ENCODE measurements around the gene KCP. TPM values are rescaled to one million over a fixed set of nuclear protein-coding genes. Genes with fewer than 3 reads are reported as not detected.
A peak's percentile ranks its signal among the peaks of the same experiment; 100 is the strongest.

KCP gene
- total RNA-seq, 8 experiments from 2014 or later, result 0.22 to 1.5 (median 0.32) TPM

DNA sequence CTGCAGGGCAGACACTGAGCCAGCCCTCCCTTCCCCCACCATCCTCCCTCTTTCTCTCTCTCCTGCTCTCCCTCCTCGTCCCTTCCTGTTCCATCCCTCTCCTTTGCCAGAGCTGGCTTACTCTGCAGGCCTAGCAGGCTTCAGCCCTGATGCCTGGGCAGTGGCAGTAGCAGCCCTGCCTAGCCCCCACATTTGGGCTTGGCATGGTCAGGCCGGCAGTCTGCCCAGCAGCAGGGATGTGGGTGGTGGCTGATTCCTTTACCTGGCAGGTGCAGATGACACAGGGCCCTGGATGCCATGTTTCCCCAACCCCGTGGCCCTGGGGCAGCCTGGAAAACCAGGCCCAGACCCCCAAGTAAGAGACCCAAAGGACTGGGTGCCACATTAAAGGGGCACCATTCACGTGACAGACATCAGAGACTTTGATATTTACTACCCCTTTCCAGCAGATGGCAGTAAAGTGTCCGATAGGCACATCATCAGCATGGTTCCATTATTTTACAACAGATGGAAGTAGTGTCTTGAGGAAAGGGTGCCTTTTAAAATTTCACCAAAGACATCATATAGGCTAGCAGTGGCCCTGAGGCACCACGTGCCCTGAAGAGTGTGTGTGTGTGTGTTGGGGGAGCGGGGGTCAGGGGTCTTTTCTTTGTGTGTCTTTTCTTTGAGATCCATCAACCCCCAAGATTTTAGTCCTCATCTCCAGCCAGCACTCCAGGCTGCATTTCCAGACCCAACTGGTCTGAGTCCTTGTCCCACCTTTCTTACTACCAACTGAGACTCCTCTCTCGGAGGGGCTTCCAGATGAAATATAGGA lies 5.9 kb downstream of the KCP start:
- Histone ChIP-seq H3K27ac (no peak overlapping the region), H3K4me1 (replicated peaks in 1 of 2) (peaks cover 0 to 7% of the 10 kb centered on the region in 2 donors), H3K4me3 (no peak overlapping the region)
- peak in 6 of 8 experiments; percentile 17 to 83 (median 30) for ATAC-seq (replicated peaks in 6 of 8)
- in situ Hi-C loops (cut with MboI; ENCODE audit: low pct_unique_long_range_greater_than_20kb in 2 of 9, low sequenced_read_pairs in 9 of 9, unreplicated experiment in 9 of 9), result loop anchor here in 1 of 9 experiments (25.0 kb wide), 1 partner anchor 183 kb away; no protein-coding TSS in a partner anchor
- WGBS, 10 experiments, result 17 to 86% (median 64%) methylated on average over 1 to 4 of the region's 8 CpGs; no CpG with 5 or more reads in 5 of the 10 experiments

DNA sequence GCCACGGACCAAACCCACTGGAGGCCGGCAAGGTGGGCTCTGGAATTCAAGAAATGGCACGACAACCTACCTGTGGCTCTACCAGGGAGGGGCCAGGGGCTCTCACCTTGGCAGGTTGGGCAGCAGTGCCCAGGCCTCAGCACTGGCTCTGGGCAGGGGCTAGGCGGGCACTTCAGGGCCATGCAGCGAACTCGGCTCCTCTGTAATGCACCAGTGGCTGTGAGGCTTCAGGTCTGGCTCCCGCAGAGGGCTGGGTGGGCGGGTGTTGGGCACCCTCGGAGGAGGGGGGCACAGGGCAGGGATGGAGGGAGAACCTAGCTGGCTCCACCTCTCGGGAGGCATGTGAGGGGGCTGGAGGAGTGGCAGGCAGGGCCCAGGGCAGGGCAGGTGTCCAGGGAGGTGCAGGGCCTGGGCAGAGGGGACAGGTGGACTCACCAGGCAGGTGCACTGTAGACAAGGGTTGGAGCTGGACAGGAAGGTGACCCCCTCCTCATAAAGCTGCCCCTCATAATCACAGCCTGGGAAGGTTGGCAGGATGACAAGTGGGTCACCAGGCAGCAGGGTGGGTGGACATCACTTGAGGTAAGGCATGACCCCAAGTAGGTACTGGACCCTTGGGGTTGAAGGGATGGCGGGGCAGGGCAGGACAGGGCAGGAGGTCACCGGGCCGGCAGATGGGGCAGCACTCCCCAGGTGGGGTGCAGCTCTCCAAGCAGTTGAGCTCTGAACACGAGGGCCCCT lies 6.7 kb downstream of the KCP start:
- no peak overlapping the region for H3K4me3 ChIP-seq
- ATAC-seq (replicated peaks in 6 of 8), result peak in 4 of 8 experiments; percentile 7 to 25 (median 20)
- WGBS, 10 experiments, result 41 to 81% (median 80%) methylated on average over 1 to 3 of the region's 14 CpGs; no CpG with 5 or more reads in 7 of the 10 experiments
- H3K4me1 ChIP-seq (replicated peaks in 1 of 2), result no peaks in the 10 kb centered on the region
- no peak overlapping the region for H3K27ac ChIP-seq
- in situ Hi-C loops (cut with MboI; ENCODE audit: low pct_unique_long_range_greater_than_20kb in 2 of 9, low sequenced_read_pairs in 9 of 9, unreplicated experiment in 9 of 9), result loop anchor here in 1 of 9 experiments (25.0 kb wide), 1 partner anchor 184 kb away; no protein-coding TSS in a partner anchor

DNA sequence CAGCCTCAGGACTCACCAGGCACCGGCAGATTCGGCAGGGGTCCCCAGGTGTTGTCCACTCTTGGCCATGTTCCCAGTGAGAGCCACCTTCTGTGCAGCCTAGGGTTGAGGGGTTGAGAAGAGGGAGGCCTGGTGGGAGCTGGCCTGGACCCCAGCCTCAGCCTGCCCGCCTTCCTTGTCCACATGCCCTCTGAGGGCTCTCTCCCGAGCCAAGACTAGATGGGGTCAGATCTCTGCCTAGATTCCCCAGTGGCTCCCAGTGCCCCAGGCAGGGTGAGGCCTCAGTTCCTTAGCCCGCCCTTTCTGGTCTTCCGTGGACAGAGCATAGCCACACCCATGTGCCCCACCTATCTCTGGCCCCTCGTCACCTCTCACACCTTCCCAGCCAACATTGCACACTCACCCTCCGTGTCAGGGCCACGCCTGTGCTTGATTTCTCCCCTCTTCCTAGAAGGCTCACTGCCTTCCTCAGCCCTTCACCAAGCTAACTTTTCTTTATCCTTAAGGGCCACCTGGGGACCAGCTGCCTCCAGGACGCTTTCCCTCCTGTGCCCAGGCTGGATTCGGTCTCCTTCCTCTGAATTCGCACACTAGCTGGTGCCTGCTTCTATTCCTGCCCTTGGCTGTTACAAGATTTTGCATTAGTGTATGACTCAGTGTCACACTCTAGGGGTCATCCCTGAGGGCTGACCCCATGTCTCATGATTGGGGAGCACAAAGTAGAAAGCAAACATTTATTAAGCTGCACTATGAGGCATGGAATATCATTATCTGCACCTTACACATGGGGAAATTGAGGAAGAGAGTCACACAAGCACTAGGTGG lies 7.5 kb downstream of the KCP start:
- Histone ChIP-seq H3K4me1 (replicated peaks in 1 of 2) (no peaks in the 10 kb centered on the region), H3K4me3 (no peak overlapping the region), H3K27ac (no peak overlapping the region)
- in situ Hi-C loops (cut with MboI; ENCODE audit: low pct_unique_long_range_greater_than_20kb in 2 of 9, low sequenced_read_pairs in 9 of 9, unreplicated experiment in 9 of 9), result loop anchor here in 1 of 9 experiments (25.0 kb wide), 1 partner anchor 184 kb away; no protein-coding TSS in a partner anchor
- 27 to 100% (median 72%) methylated on average over 1 to 6 of the region's 12 CpGs; no CpG with 5 or more reads in 3 of the 10 experiments for WGBS, 10 experiments
- peak; percentile 34 to 77 (median 58) for ATAC-seq (replicated peaks in 6 of 8)

DNA sequence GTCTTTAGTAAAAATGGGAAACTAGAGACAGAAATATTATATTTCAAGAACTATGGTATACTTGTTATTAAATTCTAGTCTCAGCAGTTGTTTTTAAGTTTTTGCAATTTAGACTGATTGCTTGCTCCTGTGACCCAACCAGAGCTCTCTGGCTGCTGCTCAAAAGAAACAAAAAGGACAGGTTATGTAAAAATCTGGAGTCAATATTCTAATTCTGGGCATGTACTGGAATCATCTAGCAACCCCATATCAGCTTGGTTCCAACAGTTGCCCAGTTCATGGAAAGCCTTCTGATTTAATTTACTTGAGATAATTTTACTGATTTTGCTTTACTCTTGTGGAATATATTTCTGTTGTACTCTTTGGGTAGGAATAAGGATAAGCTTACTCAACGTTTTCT lies 10.3 kb downstream of the KCP start:
- WGBS, 10 experiments, result 0 to 57% (median 30%) methylated on average over 1 of the region's 1 CpG; no CpG with 5 or more reads in 1 of the 10 experiments
- ATAC-seq (replicated peaks in 6 of 8), result no peak
- in situ Hi-C loops (cut with MboI; ENCODE audit: low pct_unique_long_range_greater_than_20kb in 2 of 9, low sequenced_read_pairs in 9 of 9, unreplicated experiment in 9 of 9), result loop anchor here in 1 of 9 experiments (25.0 kb wide), 1 partner anchor 187 kb away; no protein-coding TSS in a partner anchor
- H3K4me3 ChIP-seq, result no peak overlapping the region
- H3K4me1 ChIP-seq (replicated peaks in 1 of 2), result no peaks in the 10 kb centered on the region
- no peak overlapping the region for H3K27ac ChIP-seq

DNA sequence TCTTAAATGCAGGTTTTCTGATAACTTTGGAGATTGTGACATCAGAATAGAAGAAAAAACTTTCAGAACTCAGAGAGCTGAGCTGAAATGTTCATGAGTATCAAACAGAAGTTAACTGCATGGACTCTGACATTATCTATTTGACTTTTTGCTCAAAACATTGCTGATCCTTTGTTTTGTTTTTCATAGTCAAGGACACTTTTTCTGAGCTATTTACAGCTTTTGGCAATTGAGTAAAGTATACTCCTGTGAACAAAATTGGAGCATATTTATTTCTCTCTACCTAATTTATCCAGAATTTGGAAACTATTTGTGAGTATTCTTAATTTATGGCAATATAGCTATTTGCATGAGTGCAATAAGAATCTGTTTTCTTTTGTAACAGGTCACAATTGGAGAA lies 11.1 kb downstream of the KCP start:
- Histone ChIP-seq H3K4me1 (replicated peaks in 1 of 2) (no peaks in the 10 kb centered on the region), H3K27ac (no peak overlapping the region), H3K4me3 (no peak overlapping the region)
- ATAC-seq (replicated peaks in 6 of 8), result no peak
- in situ Hi-C loops (cut with MboI; ENCODE audit: low pct_unique_long_range_greater_than_20kb in 2 of 9, low sequenced_read_pairs in 9 of 9, unreplicated experiment in 9 of 9), result loop anchor here in 5 of 9 experiments (25.0 kb wide), 4 partner anchors 287 to 487 kb away; partner anchors contain the start of genes HILPDA (in 1 of the 5) and IMPDH1 (in 1 of the 5)

DNA sequence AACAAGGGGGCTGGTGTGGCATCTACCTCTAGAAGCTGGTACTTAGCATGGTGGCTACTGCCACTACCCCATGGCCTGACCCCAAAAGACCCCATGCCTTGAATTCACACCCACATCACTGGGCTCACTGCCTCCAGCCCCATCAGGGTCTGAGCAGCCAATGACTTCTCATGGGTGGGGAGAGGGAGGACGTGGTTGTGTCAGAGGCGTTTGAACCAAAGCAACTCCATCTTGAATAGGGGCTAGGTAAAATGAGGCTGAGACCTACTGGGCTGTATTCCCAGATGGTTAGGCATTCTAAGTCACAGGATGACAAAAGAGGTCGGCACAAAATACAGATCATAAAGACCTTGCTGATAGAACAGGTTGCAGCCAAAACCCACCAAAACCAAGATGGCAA lies 15.2 kb downstream of the KCP start:
- Histone ChIP-seq H3K4me1 (replicated peaks in 1 of 2) (no peaks in the 10 kb centered on the region), H3K4me3 (no peak overlapping the region), H3K27ac (no peak overlapping the region)
- in situ Hi-C loops (cut with MboI; ENCODE audit: low pct_unique_long_range_greater_than_20kb in 2 of 9, low sequenced_read_pairs in 9 of 9, unreplicated experiment in 9 of 9), result loop anchor here in 5 of 9 experiments (25.0 kb wide), 4 partner anchors 283 to 483 kb away; partner anchors contain the start of genes HILPDA (in 1 of the 5) and IMPDH1 (in 1 of the 5)
- 22 to 84% (median 57%) methylated on average over 1 to 3 of the region's 3 CpGs; no CpG with 5 or more reads in 4 of the 10 experiments for WGBS, 10 experiments
- ATAC-seq (replicated peaks in 6 of 8), result no peak

DNA sequence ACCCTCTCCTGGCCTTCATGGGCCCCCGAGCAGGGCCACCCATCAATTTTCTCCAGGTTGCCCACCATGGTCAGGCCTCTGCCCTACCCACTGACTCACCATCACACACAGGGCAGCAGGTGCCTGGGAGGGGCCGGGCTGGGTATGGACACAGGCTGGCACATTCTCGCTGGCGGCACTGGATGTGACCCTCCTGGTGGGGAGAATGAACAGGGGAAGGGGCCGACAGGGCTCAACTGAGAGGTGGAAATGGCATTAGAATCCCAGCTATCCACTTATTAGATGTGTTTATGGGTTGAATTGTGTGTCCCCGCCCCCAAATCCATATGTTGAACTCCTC lies 16.4 kb downstream of the KCP start:
- H3K27ac ChIP-seq, result no peak overlapping the region
- H3K4me1 ChIP-seq (replicated peaks in 1 of 2), result no peaks in the 10 kb centered on the region
- H3K4me3 ChIP-seq, result no peak overlapping the region
- WGBS, 10 experiments, result 100% methylated on average over 1 to 2 of the region's 6 CpGs; no CpG with 5 or more reads in 8 of the 10 experiments
- in situ Hi-C loops (cut with MboI; ENCODE audit: low pct_unique_long_range_greater_than_20kb in 2 of 9, low sequenced_read_pairs in 9 of 9, unreplicated experiment in 9 of 9), result loop anchor here in 5 of 9 experiments (25.0 kb wide), 4 partner anchors 282 to 482 kb away; partner anchors contain the start of genes HILPDA (in 1 of the 5) and IMPDH1 (in 1 of the 5)
- no peak for ATAC-seq (replicated peaks in 6 of 8)

DNA sequence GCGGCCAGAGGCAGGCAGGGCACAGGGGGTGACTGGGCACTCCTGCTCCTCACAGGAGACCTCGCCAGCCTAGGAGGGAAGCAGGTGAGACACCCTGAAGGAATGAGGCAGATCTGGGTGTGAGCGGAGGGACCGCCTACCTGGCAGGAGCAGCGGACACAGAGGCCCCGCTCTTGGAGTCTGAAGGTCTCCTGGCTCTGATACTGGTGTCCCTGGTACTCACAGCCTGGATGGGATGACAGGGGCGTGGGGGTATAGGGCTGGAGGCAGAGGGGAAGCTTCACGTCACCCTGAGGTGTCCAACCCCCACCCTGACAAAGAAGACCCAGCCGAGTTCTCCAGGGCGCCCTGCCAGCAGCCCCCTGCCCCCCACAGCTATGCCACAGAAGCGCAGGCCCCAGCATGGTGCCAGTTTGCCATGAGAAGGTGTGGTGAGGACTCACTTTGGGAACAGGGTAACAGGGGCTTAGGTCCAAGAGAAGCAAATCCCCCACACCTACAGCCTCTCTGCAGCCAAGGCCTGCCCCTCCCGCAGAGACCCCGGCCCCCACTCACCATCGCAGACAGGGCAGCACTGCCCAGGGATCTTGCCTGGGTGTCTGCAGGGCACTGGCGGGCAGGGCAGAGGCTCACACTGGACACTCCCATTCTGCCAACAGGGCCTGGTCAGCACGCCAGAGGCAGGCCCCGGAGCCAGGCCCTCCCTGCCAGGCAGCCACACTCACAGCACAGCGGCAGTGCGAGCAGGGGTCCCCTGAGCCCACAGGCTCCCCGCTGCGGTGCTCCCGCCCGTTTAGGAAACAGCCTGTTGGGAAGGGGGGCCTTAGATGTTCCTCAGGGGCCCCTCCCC lies 17.0 kb downstream of the KCP start:
- no CpG with 5 or more reads among the region's 23 CpGs for WGBS, 10 experiments
- Histone ChIP-seq H3K4me1 (replicated peaks in 1 of 2) (no peaks in the 10 kb centered on the region), H3K4me3 (no peak overlapping the region), H3K27ac (no peak overlapping the region)
- ATAC-seq (replicated peaks in 6 of 8), result peak in 2 of 8 experiments; percentile 15 to 18
- in situ Hi-C loops (cut with MboI; ENCODE audit: low pct_unique_long_range_greater_than_20kb in 2 of 9, low sequenced_read_pairs in 9 of 9, unreplicated experiment in 9 of 9), result loop anchor here in 5 of 9 experiments (25.0 kb wide), 4 partner anchors 281 to 481 kb away; partner anchors contain the start of genes HILPDA (in 1 of the 5) and IMPDH1 (in 1 of the 5)

DNA sequence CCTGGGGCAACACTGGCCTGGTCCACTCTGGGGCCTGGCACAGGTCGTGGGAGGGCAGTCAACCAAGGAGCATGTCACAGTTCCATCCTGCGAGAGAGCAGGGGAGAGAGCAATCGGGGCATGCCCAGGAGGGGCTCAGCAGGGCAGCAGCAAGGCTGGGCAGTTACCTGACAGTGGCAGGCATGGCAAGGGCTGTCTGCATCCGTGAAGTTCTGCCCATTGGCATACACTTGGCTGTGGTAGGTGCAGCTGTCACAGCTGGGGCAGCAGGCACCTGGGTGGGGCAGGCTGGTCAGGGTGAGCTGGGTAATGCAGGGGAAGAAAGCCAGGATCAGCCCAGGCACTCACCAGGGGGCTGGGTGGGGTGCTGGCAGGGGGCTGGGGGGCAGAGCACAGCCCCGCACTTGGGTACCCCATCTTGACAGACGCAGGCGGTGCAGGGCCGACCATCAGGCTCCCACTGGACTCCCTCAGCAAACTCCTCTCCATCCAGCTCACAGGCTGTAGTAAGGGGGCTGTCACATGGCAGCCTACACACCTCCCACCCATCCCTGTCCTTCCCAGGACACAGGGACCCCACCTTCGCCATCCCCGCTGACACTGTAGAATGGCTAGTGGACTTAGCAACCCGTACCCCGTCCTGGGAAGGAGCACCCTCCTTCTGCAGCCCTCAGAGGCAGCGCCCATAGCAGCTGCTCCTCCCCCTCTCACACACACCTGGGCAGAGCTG lies 17.8 kb downstream of the KCP start:
- ATAC-seq (replicated peaks in 6 of 8), result no peak
- in situ Hi-C loops (cut with MboI; ENCODE audit: low pct_unique_long_range_greater_than_20kb in 2 of 9, low sequenced_read_pairs in 9 of 9, unreplicated experiment in 9 of 9), result loop anchor here in 5 of 9 experiments (25.0 kb wide), 4 partner anchors 280 to 480 kb away; partner anchors contain the start of genes HILPDA (in 1 of the 5) and IMPDH1 (in 1 of the 5)
- WGBS, 10 experiments, result 73% methylated on average over 3 of the region's 13 CpGs; no CpG with 5 or more reads in 9 of the 10 experiments

DNA sequence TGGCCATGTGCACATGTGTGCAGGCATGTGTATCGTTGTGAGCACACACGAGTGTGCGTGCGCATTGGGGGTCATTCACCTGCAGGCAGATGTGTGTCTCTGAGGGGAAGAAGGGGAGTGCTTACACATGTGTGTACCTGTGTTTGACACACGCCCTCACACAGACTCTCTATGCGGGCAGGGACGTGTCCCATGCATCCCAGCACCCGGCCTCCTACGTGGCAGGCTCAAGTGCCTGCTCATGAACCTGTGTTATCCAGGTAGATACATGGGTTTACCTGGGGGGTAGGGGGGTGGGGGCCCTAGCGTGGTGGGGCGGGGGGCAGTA lies 18.6 kb downstream of the KCP start:
- in situ Hi-C loops (cut with MboI; ENCODE audit: low pct_unique_long_range_greater_than_20kb in 2 of 9, low sequenced_read_pairs in 9 of 9, unreplicated experiment in 9 of 9), result loop anchor here in 5 of 9 experiments (25.0 kb wide), 4 partner anchors 280 to 480 kb away; partner anchors contain the start of genes HILPDA (in 1 of the 5) and IMPDH1 (in 1 of the 5)
- no peak for ATAC-seq (replicated peaks in 6 of 8)
- Histone ChIP-seq H3K4me1 (replicated peaks in 1 of 2) (no peaks in the 10 kb centered on the region), H3K27ac (no peak overlapping the region), H3K4me3 (no peak overlapping the region)
- 80 to 100% methylated on average over 1 of the region's 11 CpGs; no CpG with 5 or more reads in 8 of the 10 experiments for WGBS, 10 experiments

More for the DNA sequence above, 17.8 kb downstream of the KCP start:
- Histone ChIP-seq H3K27ac (no peak overlapping the region), H3K4me1 (replicated peaks in 1 of 2) (no peaks in the 10 kb centered on the region), H3K4me3 (no peak overlapping the region)
